ENCODE data around the gene ONECUT1.
A peak's percentile ranks its signal among the peaks of the same experiment; 100 is the strongest.

Gene ONECUT1

DNA sequence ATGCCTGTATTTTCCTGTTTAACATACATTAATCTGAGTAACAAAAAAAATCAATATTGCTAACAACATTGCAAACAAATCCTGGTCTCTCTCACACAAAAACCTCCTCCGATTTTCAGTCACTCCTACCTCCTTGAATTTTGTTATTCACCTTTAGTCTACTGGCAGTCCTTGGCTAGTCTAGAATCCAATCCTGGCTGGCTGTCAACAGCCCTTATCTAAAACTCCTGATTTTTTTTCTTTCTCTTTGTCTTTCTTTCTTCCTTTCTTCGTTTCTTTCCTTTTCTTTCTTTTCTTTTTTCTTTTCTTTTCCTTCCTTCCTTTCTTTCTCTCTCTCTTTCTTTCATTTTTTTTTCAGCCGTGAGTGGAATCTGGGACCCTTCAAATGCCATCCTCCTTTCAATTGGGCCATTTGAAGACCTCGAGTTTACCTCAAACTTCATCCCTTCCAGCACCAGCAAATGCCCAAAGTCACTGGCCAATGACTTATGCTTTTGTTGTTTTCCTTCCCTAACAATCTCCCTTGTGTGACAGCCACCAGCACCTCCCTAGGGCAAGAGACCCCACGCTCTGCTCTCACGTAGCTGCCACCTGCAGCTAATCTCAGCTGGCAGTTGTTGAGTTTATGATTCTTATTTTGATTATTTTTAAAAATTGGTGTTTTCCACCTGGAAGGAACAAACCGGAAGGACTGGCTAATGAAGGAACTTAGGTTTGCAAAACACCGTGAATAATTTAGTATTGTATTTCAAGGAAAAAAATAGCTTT is 6.8 kb upstream of the ONECUT1 start:
- DNase-seq, result no peak

GRCh38 chr15:52796228-52796521 is 6.0 kb upstream of the ONECUT1 start:
- DNase-seq, result no peak

GRCh38 chr15:52795464-52796227 is 5.5 kb upstream of the ONECUT1 start:
- DNase-seq, result no peak

DNA sequence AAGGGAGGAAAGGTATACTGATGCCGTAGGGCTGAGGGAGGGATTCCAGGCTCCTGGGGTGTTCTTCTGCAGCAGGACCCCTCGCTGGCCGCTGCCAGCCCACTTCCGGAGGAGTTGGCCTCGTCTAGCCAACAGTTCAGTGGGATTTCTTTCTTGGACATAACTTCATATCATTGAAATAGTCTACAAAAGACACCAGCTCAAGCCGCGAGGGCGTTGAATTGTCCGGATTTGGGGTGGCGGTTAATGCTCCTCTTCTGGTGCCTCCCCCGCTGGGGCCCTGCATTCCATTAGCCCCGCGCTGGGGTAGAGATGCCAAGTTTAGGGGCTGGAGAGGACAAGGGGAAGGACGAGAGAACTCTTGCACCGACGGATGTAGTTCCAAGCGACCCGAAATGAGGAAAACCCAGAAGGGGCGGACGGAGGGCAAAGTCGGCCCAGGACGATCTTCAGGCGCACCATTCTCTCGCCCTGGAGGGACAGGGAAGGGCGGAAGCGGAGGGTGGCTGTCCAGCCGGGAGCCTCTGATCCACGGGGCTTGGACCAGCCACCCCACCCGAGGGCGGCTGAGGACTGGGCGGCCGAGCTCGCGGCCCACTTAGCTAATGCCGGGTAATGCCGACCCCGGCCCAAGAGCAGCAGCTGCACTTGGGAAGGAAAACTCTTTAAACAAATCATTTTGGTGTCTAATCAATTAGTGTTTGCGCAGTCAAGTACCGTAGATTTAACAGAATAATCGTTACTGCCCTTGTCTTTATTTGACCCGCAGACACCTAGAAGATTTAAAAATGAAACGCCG is 4.7 kb upstream of the ONECUT1 start:
- DNase-seq, result no peak

DNA sequence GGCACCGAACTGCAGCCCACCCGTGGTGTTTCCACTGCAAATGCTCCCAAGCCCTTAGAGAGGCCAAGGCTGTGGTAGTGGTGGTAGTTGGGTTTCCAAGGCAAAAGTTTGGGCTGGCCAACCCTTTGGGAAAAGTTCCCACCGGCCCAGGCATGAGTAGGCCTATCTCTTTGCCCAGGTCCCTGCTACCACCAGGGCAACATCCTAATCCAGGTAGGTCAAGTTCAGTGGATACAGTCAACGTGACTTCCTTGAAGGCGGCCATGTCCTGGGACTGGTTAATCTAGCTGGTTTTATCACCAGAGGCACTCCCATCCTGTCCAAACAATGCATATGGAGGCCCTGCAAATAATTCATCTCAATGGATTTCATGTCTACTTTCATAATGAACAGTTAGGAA is 1.6 kb upstream of the ONECUT1 start:
- no peak for DNase-seq

GRCh38 chr15:52790941-52791751 is 1.0 kb upstream of the ONECUT1 start:
- DNase-seq, result no peak

GRCh38 chr15:52789601-52790168 is 451 bp downstream of the ONECUT1 start:
- no peak for DNase-seq

- no peak for DNase-seq
These were observed 1.0 kb downstream of the ONECUT1 start for GRCh38 chr15:52789008-52789600.

DNA sequence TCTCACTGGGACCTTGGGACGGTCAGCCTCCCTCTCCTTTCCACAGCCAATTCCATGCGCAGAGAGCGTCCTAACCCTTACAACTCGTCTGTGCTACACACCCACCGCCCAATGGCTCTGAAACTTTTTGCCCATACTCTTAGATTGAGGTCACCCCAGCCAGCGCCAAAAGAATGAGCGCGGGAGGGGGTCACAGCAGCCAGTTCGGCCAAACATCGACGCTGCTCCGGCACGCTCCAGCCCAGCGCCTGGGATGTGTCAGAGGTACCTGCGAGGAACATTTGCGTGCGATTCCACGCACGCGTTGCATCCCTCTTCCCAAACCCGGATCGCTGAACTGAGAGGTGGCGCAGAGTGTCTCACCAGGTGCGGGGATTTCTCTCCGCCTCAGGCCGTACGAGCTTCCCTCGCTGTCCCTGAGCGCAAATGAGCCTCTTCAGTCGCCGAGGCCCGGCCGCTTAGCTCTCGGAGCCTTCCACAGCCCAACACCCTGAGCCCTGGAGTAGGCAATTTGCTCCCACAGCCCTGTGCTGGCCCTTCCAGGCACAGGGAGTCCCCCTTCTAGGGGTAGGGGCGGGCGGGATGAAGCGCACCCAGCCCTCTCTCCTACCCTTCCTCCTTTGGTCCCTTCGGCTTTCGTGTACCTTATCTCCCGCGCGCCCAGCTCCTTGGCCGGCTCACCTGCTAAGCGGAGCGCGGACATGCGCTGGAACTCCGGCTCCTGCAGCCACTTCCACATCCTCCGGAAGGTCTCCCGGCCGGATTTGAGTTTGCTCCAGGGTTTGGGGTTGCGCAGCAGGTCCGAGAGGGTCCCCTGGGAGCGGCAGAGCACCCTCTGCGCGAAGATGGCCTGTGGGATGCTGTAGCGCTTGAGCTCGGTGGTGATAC is 1.8 kb downstream of the ONECUT1 start:
- DNase-seq, result no peak

GRCh38 chr15:52787549-52788098 is 2.5 kb downstream of the ONECUT1 start:
- DNase-seq, result no peak

- DNase-seq, result no peak
These were observed 3.0 kb downstream of the ONECUT1 start for GRCh38 chr15:52787123-52787503.

DNA sequence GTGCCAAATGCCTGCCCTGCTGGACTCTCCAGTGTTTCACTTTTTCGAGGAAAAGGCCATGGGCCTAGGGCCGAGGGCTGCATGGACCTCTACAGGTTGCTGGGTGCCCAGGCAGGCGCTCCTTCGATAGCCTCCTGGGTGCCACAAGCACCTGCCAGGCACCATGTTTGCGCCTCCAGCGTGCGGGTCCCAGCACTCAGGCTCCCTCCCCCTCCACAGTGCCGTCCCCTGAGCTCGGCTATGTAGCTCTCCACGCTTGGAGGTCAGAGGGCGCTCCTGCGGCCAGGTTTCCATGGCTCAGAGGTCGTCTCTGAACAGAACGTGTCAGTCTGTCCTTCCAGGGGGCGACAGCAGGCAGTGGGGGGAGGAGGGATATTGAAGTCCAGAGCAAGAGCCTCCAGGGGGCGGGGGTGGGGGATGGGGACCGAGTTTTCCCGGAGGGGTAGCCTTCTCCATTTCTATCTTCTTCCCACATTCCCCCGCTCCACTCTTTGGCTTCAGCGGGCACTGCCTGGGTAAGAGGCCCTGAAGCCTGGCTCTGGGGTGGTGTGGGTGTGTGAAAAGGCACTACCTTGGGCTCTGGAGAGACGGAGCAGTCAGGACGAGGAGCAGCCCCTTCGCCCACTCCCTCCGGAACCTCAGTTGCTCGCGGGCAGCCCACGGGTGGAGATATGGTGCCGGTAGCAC is 3.6 kb downstream of the ONECUT1 start:
- DNase-seq, result no peak

- DNase-seq, result no peak
These were observed 4.3 kb downstream of the ONECUT1 start for GRCh38 chr15:52785672-52786406.

- no peak for DNase-seq
These were observed 5.1 kb downstream of the ONECUT1 start for GRCh38 chr15:52784799-52785671.

DNA sequence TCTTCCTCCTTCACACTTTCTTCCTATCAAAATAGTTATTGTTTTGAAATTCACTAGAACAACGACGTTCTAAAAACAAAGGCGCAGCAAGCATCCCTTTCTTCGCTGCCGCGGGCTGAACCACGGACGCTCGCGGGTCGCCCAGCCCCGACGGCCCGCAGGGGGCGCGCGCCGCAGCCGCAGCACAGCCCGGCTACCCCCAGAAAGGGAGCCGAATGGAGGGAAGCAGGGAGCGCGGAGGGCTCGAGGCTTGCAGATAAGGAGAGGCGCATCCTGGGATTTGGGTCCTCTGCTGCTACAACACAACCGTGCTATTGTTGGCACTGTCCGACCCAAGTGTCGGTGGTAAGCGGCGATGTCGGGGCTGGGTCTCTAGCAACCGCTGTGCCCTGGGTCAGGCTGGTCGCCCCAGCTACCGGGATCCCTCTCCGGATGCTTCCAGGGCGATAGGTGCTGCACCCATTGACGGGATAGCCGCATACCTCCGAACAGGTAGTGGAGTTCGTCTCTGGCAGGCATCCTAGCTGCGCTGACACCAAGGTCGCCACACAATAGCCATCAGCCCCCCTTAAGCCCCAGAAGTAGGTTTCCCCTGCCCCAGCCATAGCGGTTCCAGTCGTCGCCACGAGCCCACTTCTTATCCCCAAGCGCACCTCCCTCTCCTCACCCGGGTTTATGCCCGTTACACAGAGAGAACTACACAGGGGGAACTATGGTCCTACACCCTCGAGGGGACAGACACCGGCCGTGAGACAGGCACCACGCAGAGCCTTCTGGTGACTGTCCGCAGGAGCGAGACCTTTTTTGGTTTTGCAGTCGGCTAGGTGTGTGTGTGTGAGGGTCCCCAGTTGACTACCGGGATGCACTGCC is 6.0 kb downstream of the ONECUT1 start:
- peak; percentile 27 for DNase-seq

- DNase-seq, result no peak
These were observed 6.8 kb downstream of the ONECUT1 start for GRCh38 chr15:52783191-52783829.

- DNase-seq, result no peak
These were observed 7.6 kb downstream of the ONECUT1 start for GRCh38 chr15:52782514-52782913.
